Duodenal mucosa (tissue), 2 donors: Measurements from ENCODE around the gene ZBED4.

ENCODE experiments used
- H3K27ac ChIP-seq: one replicate; pipeline ENCODE4 v1.7.0; 2013; ENCODE audit warnings: low read depth, low read length
- H3K27me3 ChIP-seq, 2 donors: one replicate each; pipeline ENCODE4 v1.7.0; 2013; ENCODE audit warnings: low read length in 2 of 2, control low read depth in 1 of 2; ENCODE audit not compliant: insufficient read depth in 2 of 2, control insufficient read depth in 1 of 2
- H3K36me3 ChIP-seq, 2 donors: one replicate each; pipeline ENCODE4 v1.7.0; 2013; ENCODE audit warnings: low read length in 2 of 2, control low read depth in 1 of 2; ENCODE audit not compliant: insufficient read depth in 2 of 2, control insufficient read depth in 1 of 2
- H3K4me1 ChIP-seq, 2 donors: one replicate each; pipeline ENCODE4 v1.7.0; 2013; ENCODE audit warnings: low read length in 2 of 2, control low read depth in 1 of 2; ENCODE audit not compliant: insufficient read depth in 2 of 2, control insufficient read depth in 1 of 2
- H3K4me3 ChIP-seq, 2 donors: one replicate each; pipeline ENCODE4 v1.7.0; 2013; ENCODE audit warnings: low read length in 2 of 2, low read depth in 1 of 2
- H3K9ac ChIP-seq, 2 donors: one replicate each; pipeline ENCODE4 v1.7.0; 2013; ENCODE audit warnings: low read length in 2 of 2, low read depth in 1 of 2
- H3K9me3 ChIP-seq, 2 donors: one replicate each; pipeline ENCODE4 v1.7.0; 2013; ENCODE audit warnings: low read length in 2 of 2, control low read depth in 1 of 2; ENCODE audit not compliant: control insufficient read depth in 1 of 2

Gene ZBED4

DNA sequence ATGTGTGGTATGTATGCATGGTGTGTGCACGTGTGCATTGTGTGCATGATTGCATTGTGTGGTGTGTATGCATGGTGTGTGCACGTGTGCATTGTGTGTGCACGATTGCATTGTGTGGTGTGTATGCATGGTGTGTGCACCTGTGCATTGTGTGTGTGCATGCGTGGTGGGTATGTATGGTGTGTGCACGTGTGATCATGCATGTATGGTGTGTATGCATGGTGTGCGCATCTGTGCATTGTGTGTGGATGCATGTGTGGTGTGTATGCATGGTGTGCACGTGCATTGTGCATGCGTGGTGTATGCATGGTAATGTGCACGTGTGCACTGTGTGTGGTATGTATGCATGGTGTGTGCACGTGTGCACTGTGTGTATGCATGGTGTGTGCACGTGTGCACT is 47.8 kb downstream of the ZBED4 start:
- Histone ChIP-seq H3K27me3 (no peaks in the 10 kb centered on the region), H3K4me1 (no peaks in the 10 kb centered on the region), H3K36me3 (peaks cover 28 to 54% of the 10 kb centered on the region in 2 donors), H3K27ac (no peak overlapping the region), H3K4me3 (no peak overlapping the region), H3K9ac (no peak overlapping the region), H3K9me3 (no peaks in the 10 kb centered on the region)

- peaks cover 38 to 71% of the 10 kb centered on the region in 2 donors for H3K36me3 ChIP-seq
- no peaks in the 10 kb centered on the region for H3K9me3 ChIP-seq
- H3K4me1 ChIP-seq: no peaks in the 10 kb centered on the region
- no peak overlapping the region for H3K27ac ChIP-seq
- no peaks in the 10 kb centered on the region for H3K27me3 ChIP-seq
- H3K4me3 ChIP-seq: no peak overlapping the region
- H3K9ac ChIP-seq: no peak overlapping the region
Measured at GRCh38 chr22:49903322-49904039, 49.8 kb downstream of the ZBED4 start.

DNA sequence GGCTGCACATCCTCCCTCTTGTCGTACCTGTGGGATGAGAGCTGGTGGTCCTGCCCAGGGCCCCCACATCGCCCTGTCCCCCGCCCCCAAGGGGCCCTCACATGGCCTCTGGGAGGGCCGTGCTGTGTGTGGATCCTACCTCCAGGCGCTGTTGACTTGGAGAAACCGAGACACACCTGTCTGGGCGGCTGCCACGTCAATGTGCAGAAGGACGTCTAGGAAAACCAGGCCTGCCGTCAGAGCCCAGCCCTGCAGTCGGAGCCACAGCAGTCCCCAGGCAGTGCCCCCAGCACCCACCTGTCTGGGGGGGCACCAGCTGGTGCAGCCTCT is 50.4 kb downstream of the ZBED4 start:
- Histone ChIP-seq H3K9me3 (no peaks in the 10 kb centered on the region), H3K27ac (no peak overlapping the region), H3K9ac (no peak overlapping the region), H3K27me3 (no peaks in the 10 kb centered on the region), H3K4me3 (no peak overlapping the region), H3K4me1 (no peaks in the 10 kb centered on the region), H3K36me3 (peaks cover 38 to 73% of the 10 kb centered on the region in 2 donors)

DNA sequence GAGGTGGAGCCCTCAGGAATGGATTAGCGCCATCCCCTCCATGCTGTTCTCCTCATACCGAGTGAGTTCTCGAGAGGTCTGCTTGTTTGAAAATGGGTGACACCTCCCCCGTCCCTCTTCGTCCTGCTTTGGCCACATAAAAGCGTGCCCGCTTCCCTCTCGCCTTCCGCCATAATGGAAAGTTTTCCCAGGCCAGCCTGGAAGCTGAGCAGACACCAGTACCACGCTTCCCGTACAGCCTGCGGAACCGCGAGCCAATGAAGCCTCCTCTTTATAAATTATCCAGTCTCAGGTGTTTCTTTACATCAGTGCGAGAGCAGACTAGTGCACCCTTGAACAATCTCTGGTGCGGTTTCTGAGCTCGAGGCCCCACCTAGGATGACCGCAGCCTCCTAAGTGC is 51.8 kb downstream of the ZBED4 start:
- Histone ChIP-seq H3K4me1 (no peaks in the 10 kb centered on the region), H3K27ac (no peak overlapping the region), H3K4me3 (no peak overlapping the region), H3K27me3 (no peaks in the 10 kb centered on the region), H3K9ac (no peak overlapping the region), H3K36me3 (peaks cover 37 to 67% of the 10 kb centered on the region in 2 donors), H3K9me3 (no peaks in the 10 kb centered on the region)

DNA sequence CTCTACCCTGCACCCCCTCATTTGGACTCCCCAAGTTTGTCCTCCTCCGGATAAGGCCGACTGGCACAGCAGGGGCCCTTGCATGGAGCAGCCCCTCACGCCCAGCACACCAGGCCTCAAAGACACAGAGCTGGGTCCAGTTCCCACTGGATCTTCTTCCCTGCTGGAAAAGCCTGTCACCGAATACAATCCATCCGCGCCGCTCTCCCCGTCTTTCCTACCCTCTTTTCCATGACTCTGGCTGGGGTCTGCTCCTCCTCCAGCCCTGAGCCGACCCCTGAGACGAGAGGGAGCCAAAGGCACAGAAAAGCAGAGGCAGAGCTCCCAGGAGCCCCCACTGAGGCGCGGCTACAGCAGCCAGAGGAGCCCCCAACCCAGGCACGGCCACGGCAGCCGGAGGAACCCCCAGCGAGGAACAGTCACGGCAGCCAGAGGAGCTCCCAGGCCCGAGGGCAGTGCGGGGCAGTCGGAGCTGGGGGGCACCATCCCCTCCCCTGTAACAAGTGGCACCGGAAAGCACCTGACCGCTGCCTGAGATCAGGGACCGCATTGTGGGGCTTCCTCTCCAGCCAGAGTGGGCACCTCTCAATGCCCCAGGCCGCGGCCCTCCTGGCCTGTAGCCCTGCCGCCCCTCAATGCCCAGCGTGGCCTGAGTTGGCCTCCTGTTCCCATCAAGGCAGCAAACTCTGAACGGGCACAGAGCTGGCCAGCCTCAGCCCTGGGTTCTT is 52.6 kb downstream of the ZBED4 start:
- Histone ChIP-seq H3K27ac (no peak overlapping the region), H3K9ac (no peak overlapping the region), H3K4me3 (no peak overlapping the region), H3K4me1 (no peaks in the 10 kb centered on the region), H3K27me3 (no peaks in the 10 kb centered on the region), H3K36me3 (peaks cover 35 to 62% of the 10 kb centered on the region in 2 donors), H3K9me3 (no peaks in the 10 kb centered on the region)

GRCh38 chr22:49906799-49907290 is 53.2 kb downstream of the ZBED4 start:
- Histone ChIP-seq H3K4me1 (no peaks in the 10 kb centered on the region), H3K9me3 (no peaks in the 10 kb centered on the region), H3K4me3 (no peak overlapping the region), H3K36me3 (peaks cover 28 to 56% of the 10 kb centered on the region in 2 donors), H3K27ac (no peak overlapping the region), H3K27me3 (no peaks in the 10 kb centered on the region), H3K9ac (no peak overlapping the region)

DNA sequence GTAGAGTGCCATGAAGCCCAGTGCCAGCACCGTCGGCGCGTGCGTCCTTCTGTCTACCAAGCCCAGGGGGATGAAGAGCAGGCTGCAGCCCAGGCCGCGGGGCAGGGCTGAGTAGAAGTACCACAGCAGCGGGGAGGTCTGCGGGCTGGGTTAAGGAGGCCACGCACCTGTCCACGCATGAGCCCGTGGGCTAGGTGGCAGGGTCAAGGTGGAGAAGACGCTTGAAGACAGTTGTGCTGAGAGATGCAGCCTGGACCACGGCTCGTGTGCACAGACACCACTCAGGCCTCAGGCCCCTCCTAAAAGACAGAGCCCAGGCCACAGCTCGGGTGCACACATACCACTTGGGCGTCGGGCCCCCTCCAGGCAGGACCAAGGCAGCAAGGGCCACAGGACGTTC is 54.2 kb downstream of the ZBED4 start:
- Histone ChIP-seq H3K4me1 (no peaks in the 10 kb centered on the region), H3K36me3 (peaks cover 31 to 54% of the 10 kb centered on the region in 2 donors), H3K9ac (no peak overlapping the region), H3K9me3 (no peaks in the 10 kb centered on the region), H3K27ac (no peak overlapping the region), H3K27me3 (no peaks in the 10 kb centered on the region), H3K4me3 (no peak overlapping the region)

DNA sequence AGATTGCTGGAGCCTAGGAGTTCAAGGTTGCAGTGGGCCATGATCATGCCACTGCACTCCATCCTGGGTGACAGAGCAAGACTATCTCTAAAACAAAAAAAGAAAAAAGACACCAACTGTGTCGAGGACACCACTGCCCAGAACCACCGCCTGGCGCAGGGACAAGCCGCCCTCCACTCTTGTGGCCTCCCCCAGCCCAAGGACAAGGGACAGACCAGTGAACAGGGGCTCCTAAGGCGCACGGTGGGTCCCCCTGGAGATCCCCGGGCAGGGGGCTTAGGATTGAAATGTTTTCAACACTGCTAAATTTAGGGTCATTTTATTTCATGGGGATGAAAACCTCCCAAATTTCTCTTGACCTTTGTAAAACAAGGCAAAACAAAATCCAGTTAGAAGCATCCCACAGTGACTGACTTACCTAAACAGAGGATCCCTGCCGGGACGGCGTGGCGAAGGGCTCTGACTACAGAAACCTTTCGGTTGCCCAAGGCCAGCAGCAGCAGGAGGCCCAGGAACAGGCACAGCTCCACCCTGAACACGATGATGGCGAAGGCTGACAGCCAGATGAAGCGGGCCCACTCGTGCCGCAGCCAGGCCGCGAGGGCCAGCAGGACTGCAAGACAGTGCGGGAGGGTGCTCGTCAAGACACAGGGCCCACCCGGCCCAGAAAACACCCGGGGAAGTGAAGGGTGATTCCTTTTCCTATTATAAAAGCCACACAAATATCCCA is 56.0 kb downstream of the ZBED4 start:
- Histone ChIP-seq H3K4me3 (no peak overlapping the region), H3K27me3 (no peaks in the 10 kb centered on the region), H3K4me1 (no peaks in the 10 kb centered on the region), H3K9me3 (no peaks in the 10 kb centered on the region), H3K36me3 (peaks cover 31 to 53% of the 10 kb centered on the region in 2 donors), H3K9ac (no peak overlapping the region), H3K27ac (no peak overlapping the region)

- Histone ChIP-seq H3K4me3 (no peak overlapping the region), H3K27me3 (no peaks in the 10 kb centered on the region), H3K36me3 (peaks cover 31 to 53% of the 10 kb centered on the region in 2 donors), H3K9me3 (no peaks in the 10 kb centered on the region), H3K9ac (no peak overlapping the region), H3K27ac (no peak overlapping the region), H3K4me1 (no peaks in the 10 kb centered on the region)
Measured at GRCh38 chr22:49910229-49911155, 56.8 kb downstream of the ZBED4 start.
